Osteocyte (in vitro differentiated cells): ENCODE measurements around the gene STEAP3. TPM values are rescaled to one million over a fixed set of nuclear protein-coding genes. Genes with fewer than 3 reads are reported as not detected.

Experiments
- DNase-seq: peaks from one replicate; pipeline ENCODE4 v3.0.0; 2021; ENCODE audit warnings: mixed read lengths; ENCODE audit not compliant: unreplicated experiment; ENCODE audit errors: extremely low spot score
- H3K27ac Mint-ChIP-seq: one replicate; pipeline ENCODE4 v1.8.0; 2021; ENCODE audit warnings: mild to moderate bottlenecking, mixed read lengths; ENCODE audit not compliant: unreplicated experiment
- H3K27me3 Mint-ChIP-seq: one replicate; pipeline ENCODE4 v1.8.0; 2021; ENCODE audit warnings: mixed read lengths; ENCODE audit not compliant: unreplicated experiment
- H3K36me3 Mint-ChIP-seq: one replicate; pipeline ENCODE4 v1.8.0; 2021; ENCODE audit warnings: mixed read lengths; ENCODE audit not compliant: unreplicated experiment
- H3K4me1 Mint-ChIP-seq: one replicate; pipeline ENCODE4 v1.8.0; 2021; ENCODE audit warnings: mixed read lengths; ENCODE audit not compliant: unreplicated experiment
- H3K4me3 Mint-ChIP-seq: one replicate; pipeline ENCODE4 v1.8.0; 2021; ENCODE audit warnings: mild to moderate bottlenecking, moderate library complexity, mixed read lengths; ENCODE audit not compliant: unreplicated experiment
- H3K9me3 Mint-ChIP-seq: one replicate; pipeline ENCODE4 v1.8.0; 2021; ENCODE audit warnings: mixed read lengths; ENCODE audit not compliant: unreplicated experiment
- CTCF ChIP-seq: fragments of 200-600 bp; sonication (generic); IDR thresholded peaks from 2 replicates; pipeline ENCODE4 v1.5.0; 2021; ENCODE audit warnings: antibody characterized with exemption, mild to moderate bottlenecking, moderate library complexity
- long read RNA-seq: library from polyadenylated mRNA; unstranded; transcript quantifications from one replicate; pipeline ENCODE4 v2.0.0, GENCODE V29; 2021
- total RNA-seq: library from RNA; stranded (reverse); gene quantifications from 2 replicates; pipeline ENCODE4 v1.2.1, GENCODE V29; 2021

The STEAP3 gene
- 19.3 and 22.7 TPM in 2 replicates for total RNA-seq
- long read RNA-seq, full-length matches to known transcripts: 29 of 44 reads
- long read RNA-seq, partial matches to known transcripts: 15 of 44 reads
- long read RNA-seq, other reads (novel, unspliced or antisense): 0 of 44 reads

- H3K4me3 Mint-ChIP-seq: peak within 1 kb of the TSS; percentile 62
- peaks cover 8% of the 10 kb centered on the region for H3K4me1 Mint-ChIP-seq
- TF ChIP-seq CTCF: no peak
- peak; percentile 87 for DNase-seq
- no peaks in the 10 kb centered on the region for H3K9me3 Mint-ChIP-seq
- H3K27me3 Mint-ChIP-seq: no peaks in the 10 kb centered on the region
- H3K27ac Mint-ChIP-seq: no peak within 1 kb of the TSS
- peaks cover 2% of the 10 kb centered on the region for H3K36me3 Mint-ChIP-seq
Observed at GRCh38 chr2:119223521-119224390, at the start of gene STEAP3. STEAP3 (plus strand) TSS chr2:119223834; CDS start chr2:119231013, 7,179 bp downstream.

DNA sequence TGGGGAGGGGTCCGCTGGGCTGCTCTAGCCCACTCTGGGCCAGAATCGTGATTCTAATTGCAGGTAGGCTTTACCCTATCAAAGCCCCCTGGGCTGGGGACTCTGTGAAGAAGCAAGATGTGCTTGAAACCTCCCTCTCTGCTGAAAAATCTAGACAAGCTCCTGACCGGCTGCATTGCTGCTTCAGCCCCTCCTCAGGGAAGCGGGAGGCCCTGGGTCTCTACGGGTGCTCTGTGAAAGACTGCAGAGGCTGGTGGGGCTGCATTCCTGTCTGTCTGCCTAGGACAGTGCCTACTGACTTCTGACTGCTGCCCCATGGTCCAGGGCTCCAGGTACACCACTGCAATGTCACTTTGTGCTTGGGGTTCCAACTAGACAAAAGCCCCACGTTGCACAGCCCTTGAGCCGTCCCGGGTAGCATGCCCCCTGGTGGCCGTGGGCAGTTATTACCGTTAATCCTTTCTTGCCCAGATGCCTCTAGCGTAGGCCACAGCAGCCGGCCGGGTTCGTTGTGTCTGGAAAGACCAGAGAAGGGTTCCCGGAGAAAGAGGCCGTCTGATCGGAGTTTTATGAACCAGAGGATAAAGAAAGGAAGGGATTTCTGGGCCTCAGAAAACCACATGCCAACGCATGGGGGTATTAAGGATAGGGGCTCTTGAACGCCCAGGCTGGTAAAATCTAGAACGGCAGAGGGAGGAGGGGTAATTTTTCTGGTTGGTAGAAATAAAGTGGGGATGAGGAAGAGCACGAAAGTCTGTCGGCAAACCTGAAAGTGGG, 49.2 kb upstream of the STEAP3 start:
- no peak overlapping the region for H3K27ac Mint-ChIP-seq
- peak; percentile 69 for TF ChIP-seq CTCF
- no peaks in the 10 kb centered on the region for H3K9me3 Mint-ChIP-seq
- no peaks in the 10 kb centered on the region for H3K36me3 Mint-ChIP-seq
- DNase-seq: no peak
- no peaks in the 10 kb centered on the region for H3K27me3 Mint-ChIP-seq
- H3K4me3 Mint-ChIP-seq: no peak overlapping the region
- peaks cover 4% of the 10 kb centered on the region for H3K4me1 Mint-ChIP-seq

DNA sequence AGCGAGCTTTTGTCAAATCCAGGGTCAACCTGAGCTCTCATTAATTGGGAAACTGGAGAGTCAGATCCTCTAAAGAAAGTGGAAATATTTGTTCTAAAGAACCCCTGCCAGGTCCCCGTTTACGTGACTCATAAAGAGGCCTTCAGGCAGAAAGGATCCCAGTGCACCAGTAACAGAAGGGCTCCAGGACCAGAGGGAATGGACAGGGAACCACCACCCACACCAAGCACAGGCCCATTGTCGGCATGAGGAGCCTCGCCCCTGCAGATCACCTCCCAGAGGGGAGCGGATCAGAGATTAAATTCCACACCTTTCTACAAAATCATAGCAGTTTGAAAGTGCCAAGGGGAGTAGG, 48.7 kb upstream of the STEAP3 start:
- Mint-ChIP-seq H3K4me3 (no peak overlapping the region), H3K4me1 (peaks cover 9% of the 10 kb centered on the region), H3K36me3 (no peaks in the 10 kb centered on the region), H3K27me3 (no peaks in the 10 kb centered on the region), H3K9me3 (no peaks in the 10 kb centered on the region), H3K27ac (no peak overlapping the region)
- TF ChIP-seq CTCF: no peak
- no peak for DNase-seq

DNA sequence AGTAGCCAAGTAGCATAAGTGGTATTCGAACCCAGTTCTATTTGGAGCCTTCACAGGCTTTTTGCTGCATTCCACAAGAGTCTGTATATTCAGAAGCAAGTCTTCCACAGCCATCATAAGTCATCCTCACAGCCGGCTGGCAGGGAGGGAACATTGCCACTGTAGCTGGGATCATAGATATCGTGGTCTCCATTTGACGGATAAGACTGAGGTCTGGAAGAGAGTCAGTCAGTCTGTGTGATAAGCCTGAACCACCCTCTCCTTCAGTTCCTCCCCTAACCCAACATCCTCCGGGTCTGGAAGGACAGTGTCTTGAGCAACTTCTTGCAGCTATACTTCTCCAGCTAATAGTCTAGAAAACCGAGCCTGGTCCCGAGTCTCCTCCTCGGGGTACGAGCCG, 48.1 kb upstream of the STEAP3 start:
- peaks cover 11% of the 10 kb centered on the region for H3K4me1 Mint-ChIP-seq
- no peaks in the 10 kb centered on the region for H3K27me3 Mint-ChIP-seq
- no peak for DNase-seq
- H3K9me3 Mint-ChIP-seq: no peaks in the 10 kb centered on the region
- H3K27ac Mint-ChIP-seq: no peak overlapping the region
- TF ChIP-seq CTCF: no peak
- H3K36me3 Mint-ChIP-seq: no peaks in the 10 kb centered on the region
- no peak overlapping the region for H3K4me3 Mint-ChIP-seq
